H1 (cell line): ENCODE data around the gene WIPF1. TPM values are rescaled to one million over a fixed set of nuclear protein-coding genes. Genes with fewer than 3 reads are reported as not detected.

ENCODE experiments used
- CTCF ChIA-PET: fragments of 300-600 bp; sonication (Branson Sonifier 250); formaldehyde crosslinking; loops from one replicate; lab custom pipeline; 2021; ENCODE audit not compliant: partially characterized antibody; lab: Charles Lee
- POLR2A ChIA-PET: fragments of 300-600 bp; sonication (Branson Sonifier 250); formaldehyde crosslinking; loops from one replicate; lab custom pipeline; 2021; ENCODE audit warnings: inconsistent platforms; ENCODE audit not compliant: partially characterized antibody; lab: Charles Lee
- DNase-seq, 2 experiments: peaks; one replicate each; pipeline versions ENCODE4 v3.0.0 to v3.0.0-alpha.2; 2010 to 2022; ENCODE audit warnings: low spot score in 2 of 2, low read depth in 1 of 2, mixed read lengths in 1 of 2
- FAIRE-seq: peaks from 2 replicates; lab custom pipeline; 2011; peaks lifted over from hg19 to GRCh38; lab: Jason Lieb, UNC
- H2AFZ ChIP-seq: 2 replicates; pipeline ENCODE4 v1.8.1; 2012; ENCODE audit warnings: low read length, inconsistent platforms
- H2AK5ac ChIP-seq: 2 replicates; pipeline ENCODE4 v1.6.1; 2013; ENCODE audit warnings: low read depth, low read length
- H2BK120ac ChIP-seq: replicated peaks from 2 replicates; pipeline ENCODE3; 2013; ENCODE audit warnings: low read depth, low read length, inconsistent platforms
- H2BK12ac ChIP-seq: 2 replicates; pipeline ENCODE4 v1.6.1; 2013; ENCODE audit warnings: low read depth, low read length
- H2BK15ac ChIP-seq: 2 replicates; pipeline ENCODE4 v1.6.1; 2013; ENCODE audit warnings: low read length
- H2BK20ac ChIP-seq: 2 replicates; pipeline ENCODE4 v1.6.1; 2013; ENCODE audit warnings: low read length
- H2BK5ac ChIP-seq: 2 replicates; pipeline ENCODE4 v1.6.1; 2013; ENCODE audit warnings: low read depth, low read length
- H3K14ac ChIP-seq: 2 replicates; pipeline ENCODE4 v1.6.1; 2013; ENCODE audit warnings: inconsistent platforms; ENCODE audit not compliant: insufficient read length
- H3K18ac ChIP-seq: 2 replicates; pipeline ENCODE4 v1.6.1; 2013; ENCODE audit warnings: low read length; ENCODE audit errors: extremely low read depth
- H3K23ac ChIP-seq: 2 replicates; pipeline ENCODE4 v1.6.1; 2013; ENCODE audit warnings: inconsistent platforms; ENCODE audit not compliant: insufficient read length
- H3K23me2 ChIP-seq: 2 replicates; pipeline ENCODE4 v1.6.1; 2013; ENCODE audit warnings: low read depth, low read length
- H3K27ac ChIP-seq: 2 replicates; pipeline ENCODE4 v1.6.1; 2011; ENCODE audit warnings: low read depth, low read length, inconsistent platforms
- H3K27me3 ChIP-seq, 4 experiments: replicated peaks in 1 of 4; 1 replicate in 1 of 4; 2 replicates in 3 of 4; pipeline versions ENCODE4 v1.6.1 to v1.8.1; 2011 to 2013; ENCODE audit warnings: low read length in 3 of 4, mild to moderate bottlenecking in 3 of 4, inconsistent platforms in 2 of 4, mixed read lengths in 2 of 4, moderate library complexity in 1 of 4; ENCODE audit not compliant: control insufficient read depth in 3 of 4, insufficient read depth in 3 of 4; ENCODE audit errors: extremely low read depth in 1 of 4
- H3K36me3 ChIP-seq, 4 experiments: 2 replicates each; pipeline versions ENCODE4 v1.6.1 to v1.8.1; 2011 to 2013; ENCODE audit warnings: mild to moderate bottlenecking in 4 of 4, low read length in 3 of 4, moderate library complexity in 2 of 4, control low read depth in 1 of 4, inconsistent platforms in 1 of 4; ENCODE audit not compliant: insufficient read depth in 4 of 4, control insufficient read depth in 2 of 4
- H3K4ac ChIP-seq: replicated peaks from 2 replicates; pipeline ENCODE3; 2013; ENCODE audit warnings: low read length, low read depth, mixed read lengths, inconsistent platforms; ENCODE audit not compliant: insufficient read length
- H3K4me1 ChIP-seq, 4 experiments: replicated peaks in 1 of 4; 1 replicate in 1 of 4; 2 replicates in 3 of 4; pipeline versions ENCODE4 v1.6.1 to v1.8.1; 2011 to 2013; ENCODE audit warnings: low read length in 3 of 4, inconsistent platforms in 2 of 4, mixed read lengths in 1 of 4; ENCODE audit not compliant: insufficient read depth in 4 of 4, control insufficient read depth in 3 of 4
- H3K4me2 ChIP-seq, 2 experiments: 2 replicates each; pipeline versions ENCODE4 v1.6.1 to v1.8.1; 2011 to 2013; ENCODE audit warnings: low read depth in 2 of 2, low read length in 2 of 2, control low read depth in 1 of 2, inconsistent platforms in 1 of 2, mild to moderate bottlenecking in 1 of 2; ENCODE audit not compliant: insufficient read depth in 1 of 2
- H3K4me3 ChIP-seq, 4 experiments: fragments of 200-600, 300-600 bp in 1 of 4; sonication (generic), shearing (Covaris generic), sonication (Bioruptor Twin) in 1 of 4; 2 replicates each; pipeline versions ENCODE4 v1.5.1 to v1.8.1; 2011 to 2016; ENCODE audit warnings: low read length in 4 of 4, low read depth in 3 of 4, control low read depth in 2 of 4, inconsistent platforms in 2 of 4, mild to moderate bottlenecking in 2 of 4, mixed read lengths in 1 of 4, moderate library complexity in 1 of 4; ENCODE audit not compliant: insufficient read depth in 2 of 4; ENCODE audit errors: extremely low read depth in 1 of 4
- H3K56ac ChIP-seq: replicated peaks from 2 replicates; pipeline ENCODE3; 2013; ENCODE audit warnings: low read depth, mild to moderate bottlenecking, mixed read lengths, low read length, inconsistent platforms; ENCODE audit not compliant: insufficient read length
- H3K79me1 ChIP-seq: 2 replicates; pipeline ENCODE4 v1.6.1; 2013; ENCODE audit warnings: low read depth, low read length, control low read depth
- H3K79me2 ChIP-seq, 2 experiments: 2 replicates each; pipeline versions ENCODE4 v1.6.1 to v1.8.1; 2012 to 2013; ENCODE audit warnings: low read length in 2 of 2, mild to moderate bottlenecking in 2 of 2, inconsistent platforms in 1 of 2; ENCODE audit not compliant: insufficient read depth in 2 of 2, control insufficient read depth in 1 of 2
- H3K9ac ChIP-seq, 4 experiments: replicated peaks in 1 of 4; 1 replicate in 1 of 4; 2 replicates in 3 of 4; pipeline versions ENCODE4 v1.6.1 to v1.8.1; 2011 to 2013; ENCODE audit warnings: low read depth in 3 of 4, low read length in 3 of 4, control low read depth in 2 of 4, mild to moderate bottlenecking in 2 of 4, moderate library complexity in 2 of 4, inconsistent platforms in 1 of 4; ENCODE audit errors: extremely low read depth in 1 of 4
- H3K9me3 ChIP-seq, 2 experiments: 2 replicates each; pipeline versions ENCODE4 v1.6.1 to v1.8.1; 2012 to 2013; ENCODE audit warnings: mild to moderate bottlenecking in 2 of 2, moderate library complexity in 2 of 2, control low read depth in 1 of 2, inconsistent platforms in 1 of 2, low read depth in 1 of 2, low read length in 1 of 2, mixed read lengths in 1 of 2; ENCODE audit not compliant: insufficient read depth in 2 of 2
- H4K20me1 ChIP-seq, 2 experiments: replicated peaks in 1 of 2; 2 replicates each; pipeline versions ENCODE3 to v1.8.1; 2011 to 2013; ENCODE audit warnings: inconsistent platforms in 2 of 2, low read length in 2 of 2, mild to moderate bottlenecking in 1 of 2; ENCODE audit not compliant: insufficient read depth in 2 of 2, control insufficient read depth in 1 of 2
- H4K5ac ChIP-seq: 2 replicates; pipeline ENCODE4 v1.6.1; 2013; ENCODE audit warnings: low read length, low read depth, mixed read lengths, inconsistent platforms; ENCODE audit not compliant: insufficient read length
- H4K8ac ChIP-seq: 2 replicates; pipeline ENCODE4 v1.8.0; 2013; ENCODE audit warnings: mild to moderate bottlenecking, moderate library complexity, low read length, inconsistent platforms; ENCODE audit not compliant: insufficient read depth; ENCODE audit errors: extremely low read depth
- H4K91ac ChIP-seq: replicated peaks from 2 replicates; pipeline ENCODE3; 2013; ENCODE audit warnings: low read length, mixed read lengths, inconsistent platforms; ENCODE audit not compliant: insufficient read length
- E2F6 ChIP-seq: IDR thresholded peaks from 2 replicates; pipeline ENCODE4 v1.6.1; 2012; ENCODE audit warnings: inconsistent platforms
- KDM5A ChIP-seq: fragments of 200-600 bp; IDR thresholded peaks from 2 replicates; pipeline ENCODE4 v1.7.1; 2012; ENCODE audit warnings: mild to moderate bottlenecking, low read length, inconsistent platforms, mixed read lengths
- PHF8 ChIP-seq: fragments of 200-600 bp; sonication (generic); conservative IDR thresholded peaks from 2 replicates; pipeline ENCODE4 v1.7.1; 2012; ENCODE audit warnings: low read depth, mild to moderate bottlenecking, inconsistent platforms, low read length, moderate library complexity
- POLR2A ChIP-seq, 2 experiments: IDR thresholded peaks; 1 replicate in 1 of 2; 2 replicates in 1 of 2; pipeline ENCODE4 v1.6.1; 2011; ENCODE audit warnings: low read depth in 2 of 2, low read length in 2 of 2, mild to moderate bottlenecking in 2 of 2; ENCODE audit errors: control extremely low read depth in 1 of 2
- POLR2AphosphoS5 ChIP-seq: IDR thresholded peaks from 2 replicates; pipeline ENCODE4 v1.6.1; 2011; ENCODE audit warnings: low read depth, low read length
- SAP30 ChIP-seq: fragments of 300-600 bp; sonication (generic); IDR thresholded peaks from 2 replicates; pipeline ENCODE4 v1.7.1; 2012; ENCODE audit warnings: low read length, moderate library complexity, mild to moderate bottlenecking, inconsistent platforms; ENCODE audit not compliant: insufficient read depth, insufficient replicate concordance
- SP1 ChIP-seq: IDR thresholded peaks from 2 replicates; pipeline ENCODE4 v1.6.1; 2011; ENCODE audit warnings: low read depth, low read length
- WGBS, 2 experiments: shearing (Covaris generic) in 1 of 2; methylation state at CpG; one replicate each; pipeline versions ENCODE4 v1.1.6 to v1.1.7; 2013 to 2015; ENCODE audit warnings: low lambda C conversion rate in 2 of 2, mixed read lengths in 2 of 2, inconsistent platforms in 1 of 2, low coverage in 1 of 2, missing lambda C conversion rate in 1 of 2; ENCODE audit not compliant: insufficient replicate concordance in 2 of 2, insufficient coverage in 1 of 2, insufficient read length in 1 of 2; ENCODE audit errors: extremely low coverage in 1 of 2, missing lambda C conversion rate in 1 of 2; 5-methylcytosine and 5-hydroxymethylcytosine counted together
- polyA plus RNA-seq, 7 experiments: library from polyadenylated mRNA; depleted of rRNA in 3 of 7; stranded (reverse) in 5 of 7; unstranded in 2 of 7; fragments of >200 nt in 5 of 7; fragments of 200-250 nt in 2 of 7; gene quantifications; 1 replicate in 5 of 7; 2 replicates in 1 of 7; 4 replicates in 1 of 7; pipeline versions ENCODE4 v1.2.1 to v1.2.3, GENCODE V29; 2011 to 2013; ENCODE audit warnings: missing spikeins in 2 of 7, mixed read lengths in 2 of 7
- total RNA-seq: library from RNA; stranded (reverse); fragmentation: NEBNext Ultra II Directional; extraction: Animal tissue kit (Norgen Biotek cat#: 25700); gene quantifications from 2 replicates; pipeline ENCODE4 v1.2.1, GENCODE V29; 2021

The WIPF1 gene
- total and polyA plus RNA-seq, 2 of the 8 experiments (the other 6 are each of a cell fraction or from before 2014, with no cell fraction given): 4.7 to 5.2 TPM

GRCh38 chr2:174595116-174595809, 2.3 kb downstream of the WIPF1 start:
- Histone ChIP-seq H2BK5ac (no peak overlapping the region), H2BK120ac (no peak overlapping the region), H3K27ac (no peak overlapping the region), H3K79me1 (no peaks in the 10 kb centered on the region), H4K5ac (no peak overlapping the region), H3K14ac (no peak overlapping the region), H3K23ac (no peak overlapping the region), H3K36me3 (no peaks in the 10 kb centered on the region; a peak in 2 of 8 replicates), H3K4me2 (no peak overlapping the region), H4K20me1 (no peaks in the 10 kb centered on the region), H2AK5ac (no peak overlapping the region), H3K9ac (no peak overlapping the region), H2BK20ac (no peak overlapping the region), H3K79me2 (no peaks in the 10 kb centered on the region), H2BK15ac (no peak overlapping the region), H3K23me2 (no peaks in the 10 kb centered on the region), H4K91ac (no peak overlapping the region), H4K8ac (no peak overlapping the region), H3K27me3 (no peaks in the 10 kb centered on the region), H3K9me3 (peaks cover 3 to 7% of the 10 kb centered on the region in 2 experiments; a peak in 1 of 4 replicates), H3K18ac (no peak overlapping the region), H3K4ac (no peak overlapping the region), H2BK12ac (no peak overlapping the region), H3K56ac (no peak overlapping the region), H3K4me1 (peaks cover 0 to 5% (median 4%) of the 10 kb centered on the region in 4 experiments; a peak in 3 of 7 replicates), H2AFZ (no peak overlapping the region), H3K4me3 (no peak overlapping the region)
- 82% methylated on average over 3 of the region's 3 CpGs; no CpG with 5 or more reads in 1 of the 2 experiments for WGBS, 2 experiments
- TF ChIP-seq SAP30 (no peak), POLR2AphosphoS5 (no peak), E2F6 (no peak), KDM5A (no peak), PHF8 (no peak), POLR2A (IDR thresholded peaks at IDR 0.05; ENCODE audit: control extremely low read depth in 1 of 2, low read depth in 2 of 2, low read length in 2 of 2) (no peak), SP1 (no peak)
- DNase-seq: no peak
- ChIA-PET POLR2A (no interaction called here), CTCF (interaction anchor here (0.8 kb wide), 1 partner anchor 40 kb away, joined by 5 read pairs; no protein-coding TSS in a partner anchor)
- FAIRE-seq: no peak
